ENCODE measurements around the gene SLC1A1. TPM values are rescaled to one million over a fixed set of nuclear protein-coding genes. Genes with fewer than 3 reads are reported as not detected.

SLC1A1 gene
- total RNA-seq, 2 experiments from 2014 or later = not detected

- Histone ChIP-seq H3K4me1 (ENCODE audit: insufficient read depth, low read length, poor library complexity, severe bottlenecking) (no peaks in the 10 kb centered on the region), H3K4me2 (ENCODE audit: low read length) (no peak overlapping the region), H3K9me3 (ENCODE audit: low read length) (no peaks in the 10 kb centered on the region), H3K36me3 (ENCODE audit: insufficient read depth, low read length) (no peaks in the 10 kb centered on the region), H3K9me2 (ENCODE audit: insufficient read depth, low read length) (no peaks in the 10 kb centered on the region), H3K4me3 (ENCODE audit: low read depth, low read length, poor library complexity, severe bottlenecking) (no peak overlapping the region), H4K20me1 (ENCODE audit: insufficient read depth, low read length) (no peaks in the 10 kb centered on the region), H3K27ac (ENCODE audit: low read depth, low read length, poor library complexity, severe bottlenecking) (no peak overlapping the region), H3K79me2 (ENCODE audit: insufficient read depth, low read depth, low read length) (no peaks in the 10 kb centered on the region), H2AFZ (ENCODE audit: low read length) (no peak overlapping the region)
- TF ChIP-seq CTCF (conservative IDR thresholded peaks at IDR 0.05; ENCODE audit: low read length) (no peak), EZH2phosphoT487 (IDR thresholded peaks at IDR 0.05; ENCODE audit: borderline replicate concordance, low read depth, low read length) (no peak)
- intact Hi-C loops (cut with micrococcal nuclease; ENCODE audit: unreplicated experiment) = no loop called here
- no TSS peak for BruUV-seq (replicated peaks)
- CTCF ChIA-PET (ENCODE audit: unreplicated experiment) = no interaction called here
- no peak for DNase-seq (ENCODE audit: low spot score)
- POLR2A ChIA-PET = interaction anchor here (0.6 to 0.7 kb wide), 2 partner anchors 53 to 496 kb away, joined by 3 to 4 read pairs; no protein-coding TSS in a partner anchor
Observed at GRCh38 chr9:4550777-4551484, 60.7 kb downstream of the SLC1A1 start.

- BruUV-seq (replicated peaks) = no TSS peak
- Histone ChIP-seq H3K79me2 (ENCODE audit: insufficient read depth, low read depth, low read length) (no peaks in the 10 kb centered on the region), H2AFZ (ENCODE audit: low read length) (no peak overlapping the region), H3K4me3 (ENCODE audit: low read depth, low read length, poor library complexity, severe bottlenecking) (no peak overlapping the region), H3K4me2 (ENCODE audit: low read length) (no peak overlapping the region), H4K20me1 (ENCODE audit: insufficient read depth, low read length) (no peaks in the 10 kb centered on the region), H3K4me1 (ENCODE audit: insufficient read depth, low read length, poor library complexity, severe bottlenecking) (no peaks in the 10 kb centered on the region), H3K9me2 (ENCODE audit: insufficient read depth, low read length) (no peaks in the 10 kb centered on the region), H3K27ac (ENCODE audit: low read depth, low read length, poor library complexity, severe bottlenecking) (no peak overlapping the region), H3K9me3 (ENCODE audit: low read length) (no peaks in the 10 kb centered on the region), H3K36me3 (ENCODE audit: insufficient read depth, low read length) (no peaks in the 10 kb centered on the region)
- POLR2A ChIA-PET = interaction anchor here (0.6 kb wide), 1 partner anchor 17 kb away, joined by 3 read pairs; no protein-coding TSS in a partner anchor
- TF ChIP-seq CTCF (conservative IDR thresholded peaks at IDR 0.05; ENCODE audit: low read length) = no peak
- TF ChIP-seq EZH2phosphoT487 (IDR thresholded peaks at IDR 0.05; ENCODE audit: borderline replicate concordance, low read depth, low read length) = no peak
- CTCF ChIA-PET (ENCODE audit: unreplicated experiment) = no interaction called here
- intact Hi-C loops (cut with micrococcal nuclease; ENCODE audit: unreplicated experiment) = no loop called here
- DNase-seq (ENCODE audit: low spot score) = no peak
Observed at GRCh38 chr9:4553951-4554381, 63.7 kb downstream of the SLC1A1 start.

DNA sequence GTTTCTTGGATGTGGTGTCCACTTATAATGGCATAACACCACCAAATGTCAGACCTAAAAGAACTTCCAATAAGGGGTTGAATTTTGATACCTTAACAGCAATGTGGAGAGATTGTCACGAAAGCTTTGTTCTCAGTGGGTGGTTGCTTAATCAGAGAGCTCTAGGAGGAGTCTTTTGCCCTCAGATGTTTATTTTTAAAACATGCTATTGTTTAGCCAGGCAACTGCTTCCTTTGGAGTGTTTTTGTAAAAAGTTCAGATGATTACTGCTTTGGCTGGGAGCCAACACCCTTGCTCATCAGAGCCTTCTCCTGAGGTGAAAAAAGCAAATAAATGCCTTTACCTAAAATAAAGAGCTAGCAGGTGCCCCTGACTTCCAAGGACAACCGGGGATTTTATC lies 65.0 kb downstream of the SLC1A1 start:
- DNase-seq (ENCODE audit: low spot score) = no peak
- TF ChIP-seq EZH2phosphoT487 (IDR thresholded peaks at IDR 0.05; ENCODE audit: borderline replicate concordance, low read depth, low read length) = no peak
- no peak for TF ChIP-seq CTCF (conservative IDR thresholded peaks at IDR 0.05; ENCODE audit: low read length)
- no peak overlapping the region for H3K4me3 ChIP-seq (ENCODE audit: low read depth, low read length, poor library complexity, severe bottlenecking)
- H4K20me1 ChIP-seq (ENCODE audit: insufficient read depth, low read length) = no peaks in the 10 kb centered on the region
- no peak overlapping the region for H2AFZ ChIP-seq (ENCODE audit: low read length)
- H3K4me1 ChIP-seq (ENCODE audit: insufficient read depth, low read length, poor library complexity, severe bottlenecking) = no peaks in the 10 kb centered on the region
- H3K79me2 ChIP-seq (ENCODE audit: insufficient read depth, low read depth, low read length) = no peaks in the 10 kb centered on the region
- POLR2A ChIA-PET = interaction anchor here (0.7 kb wide), 1 partner anchor 90 kb away, joined by 3 read pairs; no protein-coding TSS in a partner anchor
- no peaks in the 10 kb centered on the region for H3K36me3 ChIP-seq (ENCODE audit: insufficient read depth, low read length)
- H3K9me3 ChIP-seq (ENCODE audit: low read length) = no peaks in the 10 kb centered on the region
- H3K4me2 ChIP-seq (ENCODE audit: low read length) = no peak overlapping the region
- H3K27ac ChIP-seq (ENCODE audit: low read depth, low read length, poor library complexity, severe bottlenecking) = no peak overlapping the region
- intact Hi-C loops (cut with micrococcal nuclease; ENCODE audit: unreplicated experiment) = no loop called here
- BruUV-seq (replicated peaks) = no TSS peak
- no peaks in the 10 kb centered on the region for H3K9me2 ChIP-seq (ENCODE audit: insufficient read depth, low read length)
- CTCF ChIA-PET (ENCODE audit: unreplicated experiment) = no interaction called here
